ENCODE measurements around the gene ACOX2.

DNA sequence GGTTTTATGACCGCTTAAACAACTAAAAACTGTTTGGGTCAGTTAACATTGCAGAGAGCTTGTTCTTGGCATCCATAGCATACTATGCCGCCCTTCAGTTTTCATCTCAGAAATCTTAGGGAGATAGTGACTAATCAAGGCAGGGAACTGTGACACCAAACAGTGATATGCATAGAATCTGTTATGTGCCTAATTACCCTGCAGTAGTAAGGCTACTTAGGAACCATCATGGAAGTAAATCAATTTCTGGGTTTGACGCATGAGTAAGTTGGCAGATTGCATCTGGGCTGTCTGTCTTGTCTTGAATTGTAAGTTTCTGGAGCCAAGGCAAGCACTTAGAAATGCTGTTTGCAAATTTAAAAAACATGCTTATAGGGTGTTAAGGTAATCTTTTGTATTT, 22.6 kb downstream of the ACOX2 start:
- TF ChIP-seq CTCF (conservative IDR thresholded peaks at IDR 0.05) (no peak), EZH2 (IDR thresholded peaks at IDR 0.05; ENCODE audit: low read depth) (no peak)
